ENCODE results near the gene CD300E.
"Not testable (repeated sequence)": the region's sequence is repeated elsewhere in the genome, so short reads cannot be mapped to it uniquely, and the experiment has no call there.

CD300E gene

DNA sequence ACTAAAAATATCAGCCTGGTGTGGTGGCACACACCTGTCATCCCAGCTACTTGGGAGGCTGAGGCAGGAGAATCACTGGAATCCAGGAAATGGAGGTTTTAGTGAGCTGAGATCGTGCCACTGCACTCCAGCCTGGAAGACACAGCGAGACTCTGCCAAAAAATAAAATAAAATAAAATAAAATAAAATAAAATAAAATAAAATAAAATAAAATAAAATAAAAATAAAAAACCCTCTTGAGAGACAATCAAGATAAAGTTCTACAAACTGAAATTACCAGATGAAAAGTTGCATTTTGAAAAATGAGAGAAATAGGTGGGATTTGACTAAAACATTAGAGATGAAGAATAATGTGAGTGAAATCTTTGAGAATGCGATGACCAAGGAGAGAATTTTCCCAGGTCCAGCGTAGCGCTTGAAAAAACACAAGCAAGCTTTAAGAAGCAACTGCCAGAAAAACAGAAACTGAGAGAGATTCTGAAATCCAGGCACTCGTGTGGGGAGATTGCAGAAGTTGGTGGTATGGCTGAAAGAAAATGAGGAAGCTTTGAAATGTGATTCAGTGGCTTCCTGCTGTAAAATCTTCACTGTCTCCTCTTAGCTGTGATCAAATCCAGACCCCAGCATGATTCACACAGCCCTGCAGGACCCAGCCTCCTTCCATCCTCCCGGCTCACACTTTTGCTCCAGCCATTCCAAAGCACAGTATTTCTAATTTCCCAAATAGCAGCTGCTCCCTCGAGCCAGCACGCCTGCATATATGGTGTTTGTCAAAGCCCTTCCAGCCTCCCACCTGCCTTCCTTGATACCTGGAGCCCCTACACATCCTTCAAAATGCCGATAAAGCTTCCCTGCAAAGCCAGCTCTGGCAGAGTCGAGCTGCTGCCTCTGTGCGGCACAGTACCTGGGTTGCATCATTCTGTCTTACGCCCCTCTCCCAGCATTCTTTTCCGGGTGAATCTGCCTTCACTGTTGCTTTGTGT is 8.2 kb upstream of the CD300E start:
- Histone ChIP-seq H3K4me1 (ENCODE audit: low read length) (peaks cover 31% of the 10 kb centered on the region), H3K9me3 (ENCODE audit: insufficient read depth, low read length) (peaks cover 4% of the 10 kb centered on the region; the same call in 1 of the 2 replicates), H3K9ac (ENCODE audit: low read length) (peak overlapping the region; percentile 43; the same call in 1 of the 2 replicates), H2AFZ (ENCODE audit: low read depth, low read length) (peak overlapping the region; percentile 18; the same call in 1 of the 2 replicates), H3K4me2 (ENCODE audit: low read length) (peak overlapping the region; percentile 81), H3K79me2 (ENCODE audit: low read length) (no peaks in the 10 kb centered on the region), H3K4me3 (ENCODE audit: low read length) (peak overlapping the region; percentile 68), H3K27me3 (ENCODE audit: low read depth, low read length) (peaks cover 49% of the 10 kb centered on the region), H4K20me1 (ENCODE audit: insufficient read depth, low read length) (no peaks in the 10 kb centered on the region), H3K27ac (ENCODE audit: low read length) (peak overlapping the region; percentile 38; the same call in 1 of the 2 replicates), H3K36me3 (replicated peaks; ENCODE audit: low read depth, low read length) (no peaks in the 10 kb centered on the region)
- TF ChIP-seq CTCF (IDR thresholded peaks at IDR 0.05; ENCODE audit: low read depth, low read length) (no peak), EZH2phosphoT487 (IDR thresholded peaks at IDR 0.05; ENCODE audit: low read depth) (no peak)

GRCh38 chr17:74630251-74630650 is 6.7 kb upstream of the CD300E start:
- not testable (repeated sequence) for H3K36me3 ChIP-seq (replicated peaks; ENCODE audit: low read depth, low read length); H3K4me2 ChIP-seq (ENCODE audit: low read length); H2AFZ ChIP-seq (ENCODE audit: low read depth, low read length); H3K27ac ChIP-seq (ENCODE audit: low read length); H4K20me1 ChIP-seq (ENCODE audit: insufficient read depth, low read length); H3K4me3 ChIP-seq (ENCODE audit: low read length); H3K79me2 ChIP-seq (ENCODE audit: low read length); H3K9ac ChIP-seq (ENCODE audit: low read length)
- H3K9me3 ChIP-seq (ENCODE audit: insufficient read depth, low read length): peaks cover 11% of the 10 kb centered on the region; the same call in 1 of the 2 replicates
- H3K27me3 ChIP-seq (ENCODE audit: low read depth, low read length): peaks cover 53% of the 10 kb centered on the region
- H3K4me1 ChIP-seq (ENCODE audit: low read length): peaks cover 22% of the 10 kb centered on the region

DNA sequence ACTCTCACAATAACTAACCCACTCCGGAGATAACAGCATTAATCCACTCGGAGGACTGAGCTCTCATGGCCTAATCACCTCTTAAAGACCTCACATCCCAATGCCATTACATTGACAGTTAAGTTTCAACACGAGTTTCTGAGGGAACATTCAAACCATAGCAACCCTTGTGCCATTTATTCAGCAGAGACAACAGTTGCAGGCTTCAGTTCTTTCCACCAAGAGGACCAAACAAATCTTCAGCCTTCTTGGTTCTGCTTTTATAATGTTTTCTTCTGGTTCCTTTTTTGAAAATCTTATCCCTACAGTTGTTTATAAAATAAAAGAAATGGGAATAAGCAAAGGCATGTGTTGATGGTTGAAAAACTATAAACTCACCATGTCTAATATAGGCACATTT is 2.1 kb upstream of the CD300E start:
- Histone ChIP-seq H3K27ac (ENCODE audit: low read length) (no peak overlapping the region), H2AFZ (ENCODE audit: low read depth, low read length) (no peak overlapping the region), H3K79me2 (ENCODE audit: low read length) (no peaks in the 10 kb centered on the region), H3K36me3 (replicated peaks; ENCODE audit: low read depth, low read length) (no peaks in the 10 kb centered on the region), H3K9me3 (ENCODE audit: insufficient read depth, low read length) (peaks cover 11% of the 10 kb centered on the region; the same call in 1 of the 2 replicates), H3K9ac (ENCODE audit: low read length) (no peak overlapping the region), H3K4me1 (ENCODE audit: low read length) (no peaks in the 10 kb centered on the region), H3K4me3 (ENCODE audit: low read length) (no peak overlapping the region), H3K27me3 (ENCODE audit: low read depth, low read length) (peaks cover 75% of the 10 kb centered on the region), H3K4me2 (ENCODE audit: low read length) (no peak overlapping the region), H4K20me1 (ENCODE audit: insufficient read depth, low read length) (no peaks in the 10 kb centered on the region)
- TF ChIP-seq CTCF (IDR thresholded peaks at IDR 0.05; ENCODE audit: low read depth, low read length) (no peak), EZH2phosphoT487 (IDR thresholded peaks at IDR 0.05; ENCODE audit: low read depth) (no peak)

DNA sequence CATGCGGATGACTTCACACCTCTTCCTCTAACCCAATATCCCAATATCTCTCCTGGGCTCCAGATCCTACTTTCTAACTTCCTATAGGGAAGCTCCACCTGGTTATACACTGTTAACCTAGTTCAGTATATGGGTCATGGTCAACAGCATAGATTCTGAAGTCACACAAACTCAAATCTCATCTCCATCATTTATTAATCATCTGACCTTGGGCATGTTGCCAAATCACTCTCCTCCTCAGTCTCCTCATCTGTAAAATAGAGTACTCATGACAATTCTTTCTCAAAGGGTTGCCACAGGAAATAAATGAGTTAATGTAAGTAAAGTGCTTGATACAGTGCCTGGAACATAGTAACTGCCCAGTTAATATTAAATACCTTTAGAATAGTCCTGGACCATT is 593 bp upstream of the CD300E start:
- H3K4me2 ChIP-seq (ENCODE audit: low read length): no peak overlapping the region

More for the DNA sequence above, 593 bp upstream of the CD300E start:
- Histone ChIP-seq H3K36me3 (replicated peaks; ENCODE audit: low read depth, low read length) (no peaks in the 10 kb centered on the region), H3K9ac (ENCODE audit: low read length) (no peak overlapping the region), H3K79me2 (ENCODE audit: low read length) (no peaks in the 10 kb centered on the region), H3K27me3 (ENCODE audit: low read depth, low read length) (peaks cover 72% of the 10 kb centered on the region), H3K4me3 (ENCODE audit: low read length) (no peak overlapping the region), H3K9me3 (ENCODE audit: insufficient read depth, low read length) (peaks cover 11% of the 10 kb centered on the region; the same call in 1 of the 2 replicates), H3K27ac (ENCODE audit: low read length) (no peak overlapping the region), H2AFZ (ENCODE audit: low read depth, low read length) (no peak overlapping the region), H4K20me1 (ENCODE audit: insufficient read depth, low read length) (no peaks in the 10 kb centered on the region), H3K4me1 (ENCODE audit: low read length) (no peaks in the 10 kb centered on the region)
- TF ChIP-seq CTCF (IDR thresholded peaks at IDR 0.05; ENCODE audit: low read depth, low read length): no peak
- no peak for TF ChIP-seq EZH2phosphoT487 (IDR thresholded peaks at IDR 0.05; ENCODE audit: low read depth)

Data from OCI-LY3 (cell line).